NT2/D1 (cell line): ENCODE measurements around the gene IPO8.
A peak's percentile ranks its signal among the peaks of the same experiment; 100 is the strongest.
"Not testable (repeated sequence)": the region's sequence is repeated elsewhere in the genome, so short reads cannot be mapped to it uniquely, and the experiment has no call there.

Experiments
- DNase-seq: peaks from one replicate; pipeline ENCODE4 v3.0.0-alpha.2; 2011; ENCODE audit warnings: low read depth, low spot score
- H3K27me3 ChIP-seq: 2 replicates; pipeline ENCODE4 v1.6.0; 2011; ENCODE audit warnings: mild to moderate bottlenecking; ENCODE audit not compliant: insufficient read length, insufficient read depth
- H3K36me3 ChIP-seq: 2 replicates; pipeline ENCODE4 v1.6.1; 2011; ENCODE audit warnings: mild to moderate bottlenecking, low read length, mixed read lengths; ENCODE audit not compliant: insufficient read depth, insufficient read length
- H3K4me1 ChIP-seq: 2 replicates; pipeline ENCODE4 v1.5.1; 2011; ENCODE audit not compliant: insufficient read depth, insufficient read length
- H3K4me3 ChIP-seq: 2 replicates; pipeline ENCODE4 v1.5.1; 2011; ENCODE audit warnings: low read depth; ENCODE audit not compliant: insufficient read length
- H3K9ac ChIP-seq: 2 replicates; pipeline ENCODE4 v1.6.0; 2011; ENCODE audit warnings: low read depth; ENCODE audit not compliant: insufficient read length
- H3K9me3 ChIP-seq: 2 replicates; pipeline ENCODE4 v1.5.1; 2011; ENCODE audit warnings: mild to moderate bottlenecking, low read length; ENCODE audit not compliant: insufficient read depth
- SUZ12 ChIP-seq: IDR thresholded peaks from 2 replicates; pipeline ENCODE4 v1.6.1; 2011; ENCODE audit not compliant: insufficient read length, insufficient read depth; ENCODE audit errors: extremely low read depth
- YY1 ChIP-seq: IDR thresholded peaks from 2 replicates; pipeline ENCODE4 v1.6.1; 2011; ENCODE audit not compliant: insufficient read length, insufficient read depth
- ZNF274 ChIP-seq: IDR thresholded peaks from 2 replicates; pipeline ENCODE4 v1.6.1; 2011; ENCODE audit warnings: mild to moderate bottlenecking, low read depth, low read length

The IPO8 gene

DNA sequence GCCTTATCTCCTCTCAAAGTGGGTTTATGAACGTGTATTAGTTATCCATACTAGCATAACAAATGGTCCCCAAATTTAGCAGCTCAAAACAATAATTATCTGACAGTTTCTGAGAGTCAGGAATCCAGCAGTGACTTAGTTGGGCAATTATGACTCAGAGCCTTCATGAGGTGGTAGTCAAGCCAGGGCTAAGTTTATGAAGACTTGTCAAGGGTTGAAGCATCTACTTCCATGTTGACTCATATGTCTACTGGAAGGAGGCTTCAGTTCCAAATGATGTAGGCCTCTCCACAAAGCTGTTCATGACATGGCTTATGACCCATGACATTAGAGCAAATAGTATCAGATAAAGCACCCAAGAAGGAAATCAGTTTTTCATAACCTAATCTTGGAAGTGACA, 73.2 kb downstream of the IPO8 start:
- Histone ChIP-seq H3K4me1 (no peaks in the 10 kb centered on the region), H3K9ac (no peak overlapping the region), H3K9me3 (no peaks in the 10 kb centered on the region), H3K36me3 (no peaks in the 10 kb centered on the region), H3K4me3 (no peak overlapping the region), H3K27me3 (no peaks in the 10 kb centered on the region)
- no peak for DNase-seq
- TF ChIP-seq SUZ12 (no peak), YY1 (no peak), ZNF274 (no peak)

DNA sequence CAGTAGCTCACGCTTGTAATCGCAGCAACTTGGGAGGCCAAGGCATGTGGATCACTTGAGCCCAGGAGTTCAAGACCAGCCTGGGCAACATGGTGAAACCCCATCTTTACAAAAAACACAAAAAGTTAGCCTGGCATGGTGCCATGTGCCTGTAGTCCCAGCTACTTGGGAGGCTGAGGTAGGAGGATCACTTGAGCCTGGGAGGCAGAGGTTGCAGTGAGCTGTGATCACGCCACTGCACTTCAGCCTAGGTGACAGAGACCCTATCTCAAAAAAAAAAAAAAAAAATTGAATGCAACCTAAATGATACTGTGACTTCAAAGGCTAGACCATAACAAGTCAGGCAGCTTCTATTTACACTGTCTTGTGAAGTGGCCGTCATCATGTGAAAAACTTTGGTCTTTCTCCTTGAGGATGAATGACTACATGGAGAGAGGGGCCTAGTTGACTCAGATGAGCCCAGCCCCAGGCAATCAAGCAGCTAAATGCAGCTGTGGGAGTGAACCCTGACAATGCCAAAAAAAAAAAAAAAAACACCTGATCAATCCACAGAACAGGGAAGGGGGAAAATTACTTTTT, 73.9 kb downstream of the IPO8 start:
- H3K9me3 ChIP-seq, H3K9ac ChIP-seq, H3K4me3 ChIP-seq, H3K4me1 ChIP-seq, DNase-seq, H3K36me3 ChIP-seq, H3K27me3 ChIP-seq: not testable (repeated sequence)

DNA sequence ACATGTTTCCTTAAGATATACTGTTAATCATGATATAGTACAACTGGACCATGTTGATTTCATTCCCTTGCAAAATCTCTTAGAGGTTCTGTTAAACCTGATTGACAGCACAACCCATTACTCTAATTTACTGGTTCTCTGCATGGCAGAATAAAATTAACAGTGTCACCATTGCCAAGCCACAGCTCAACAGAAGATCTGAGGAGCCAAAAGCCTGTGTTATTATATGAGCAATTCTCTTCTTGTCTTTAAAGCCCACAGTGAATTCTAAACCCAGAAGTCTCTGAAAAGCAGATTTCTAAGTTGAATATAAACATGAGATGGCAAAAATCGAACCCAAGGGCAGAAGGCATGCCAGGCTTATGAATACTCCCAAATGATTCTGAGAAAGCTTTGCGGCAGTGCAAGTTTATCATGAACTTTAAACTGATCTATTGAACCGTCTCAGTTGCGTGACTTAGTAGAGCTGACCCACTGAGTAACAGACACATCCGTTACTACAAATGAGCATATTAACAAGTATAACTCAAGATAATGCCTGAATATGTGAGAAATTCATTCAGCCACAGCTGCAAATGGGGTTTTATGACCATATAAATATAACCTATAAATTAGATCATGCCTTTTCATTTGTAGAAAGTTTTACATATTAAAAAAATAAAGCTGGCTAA, 78.2 kb downstream of the IPO8 start:
- no peaks in the 10 kb centered on the region for H3K9me3 ChIP-seq
- no peaks in the 10 kb centered on the region for H3K4me1 ChIP-seq
- DNase-seq = no peak
- H3K36me3 ChIP-seq = no peaks in the 10 kb centered on the region
- H3K9ac ChIP-seq = no peak overlapping the region
- TF ChIP-seq YY1 = no peak
- no peak for TF ChIP-seq ZNF274
- no peak for TF ChIP-seq SUZ12
- H3K4me3 ChIP-seq = no peak overlapping the region
- no peaks in the 10 kb centered on the region for H3K27me3 ChIP-seq

- no peak for DNase-seq
- H3K4me1 ChIP-seq = no peaks in the 10 kb centered on the region
- no peak for TF ChIP-seq ZNF274
- no peak for TF ChIP-seq YY1
- TF ChIP-seq SUZ12 = no peak
- no peaks in the 10 kb centered on the region for H3K36me3 ChIP-seq
- no peaks in the 10 kb centered on the region for H3K27me3 ChIP-seq
- H3K9me3 ChIP-seq = peaks cover 7% of the 10 kb centered on the region
- H3K4me3 ChIP-seq = no peak overlapping the region
- H3K9ac ChIP-seq = no peak overlapping the region
Measured at GRCh38 chr12:30614031-30614430, 81.6 kb downstream of the IPO8 start.

- no peak overlapping the region for H3K9ac ChIP-seq
- TF ChIP-seq ZNF274 = no peak
- no peak for TF ChIP-seq YY1
- no peak for TF ChIP-seq SUZ12
- H3K4me1 ChIP-seq = no peaks in the 10 kb centered on the region
- peaks cover 14% of the 10 kb centered on the region for H3K9me3 ChIP-seq
- H3K4me3 ChIP-seq = no peak overlapping the region
- H3K27me3 ChIP-seq = no peaks in the 10 kb centered on the region
- DNase-seq = no peak
- H3K36me3 ChIP-seq = no peaks in the 10 kb centered on the region
Measured at GRCh38 chr12:30613119-30613830, 82.4 kb downstream of the IPO8 start.

GRCh38 chr12:30610718-30611117, 85.0 kb downstream of the IPO8 start:
- H3K9ac ChIP-seq = no peak overlapping the region
- no peaks in the 10 kb centered on the region for H3K36me3 ChIP-seq
- no peak overlapping the region for H3K4me3 ChIP-seq
- no peaks in the 10 kb centered on the region for H3K27me3 ChIP-seq
- TF ChIP-seq ZNF274 = no peak
- no peak for TF ChIP-seq YY1
- no peak for TF ChIP-seq SUZ12
- no peaks in the 10 kb centered on the region for H3K4me1 ChIP-seq
- DNase-seq = no peak
- peaks cover 17% of the 10 kb centered on the region for H3K9me3 ChIP-seq

- DNase-seq, H3K36me3 ChIP-seq, H3K27me3 ChIP-seq, H3K4me3 ChIP-seq, H3K4me1 ChIP-seq, H3K9ac ChIP-seq: not testable (repeated sequence)
- peaks cover 17% of the 10 kb centered on the region for H3K9me3 ChIP-seq
Measured at GRCh38 chr12:30609819-30610218, 85.8 kb downstream of the IPO8 start.

DNA sequence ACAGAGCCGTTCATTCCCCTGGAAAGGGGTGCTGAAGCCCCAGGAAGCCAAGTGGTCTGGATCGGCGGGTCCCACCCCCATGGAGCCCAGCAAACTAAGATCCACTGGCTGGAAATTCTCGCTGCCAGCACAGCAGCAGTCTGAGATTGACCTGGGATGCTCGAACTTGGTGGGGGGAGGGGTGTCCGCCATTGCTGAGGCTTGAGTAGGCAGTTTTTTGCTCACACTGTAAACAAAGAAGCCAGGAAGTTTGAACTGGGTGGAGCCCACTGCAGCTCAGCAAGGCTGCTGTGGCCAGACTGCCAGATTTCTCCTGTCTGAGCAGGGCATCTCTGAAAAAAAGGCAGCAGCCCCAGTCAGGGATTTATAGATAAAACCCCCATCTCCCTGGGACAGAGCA, 91.4 kb downstream of the IPO8 start:
- peak; percentile 76 for TF ChIP-seq YY1
- H3K4me3 ChIP-seq, H3K27me3 ChIP-seq, H3K36me3 ChIP-seq, H3K4me1 ChIP-seq: not testable (repeated sequence)
- Histone ChIP-seq H3K9me3 (peaks cover 22% of the 10 kb centered on the region), H3K9ac (peak overlapping the region; percentile 38)
- peak; percentile 72 for DNase-seq
